Measurements from ENCODE around the gene MECP2.

The MECP2 gene

GRCh38 chrX:154082396-154083125 lies 15.0 kb downstream of the MECP2 start:
- Histone ChIP-seq H3K4me3 (ENCODE audit: low read length) (no peak overlapping the region), H3K4me1 (ENCODE audit: insufficient read depth, low read length) (no peaks in the 10 kb centered on the region), H3K27ac (ENCODE audit: low read length) (no peak overlapping the region), H3K9me3 (ENCODE audit: insufficient read depth, low read depth, low read length) (no peaks in the 10 kb centered on the region), H3K27me3 (ENCODE audit: insufficient read depth, low read length) (no peaks in the 10 kb centered on the region), H3K36me3 (ENCODE audit: insufficient read depth, low read depth, low read length) (0 out of 2 replicates have a peak, but pooled peaks cover under 1% of the 10 kb centered on the region), H3K9ac (ENCODE audit: low read depth, low read length) (no peak overlapping the region)

GRCh38 chrX:154077101-154077500 lies 20.4 kb downstream of the MECP2 start:
- H3K27me3 ChIP-seq (ENCODE audit: insufficient read depth, low read length), result no peaks in the 10 kb centered on the region
- no peak overlapping the region for H3K9ac ChIP-seq (ENCODE audit: low read depth, low read length)
- H3K36me3 ChIP-seq (ENCODE audit: insufficient read depth, low read depth, low read length), result no peaks in the 10 kb centered on the region
- no peak overlapping the region for H3K4me3 ChIP-seq (ENCODE audit: low read length)
- H3K27ac ChIP-seq (ENCODE audit: low read length), result no peak overlapping the region
- no peaks in the 10 kb centered on the region for H3K9me3 ChIP-seq (ENCODE audit: insufficient read depth, low read depth, low read length)
- H3K4me1 ChIP-seq (ENCODE audit: insufficient read depth, low read length), result peaks cover 5% of the 10 kb centered on the region

- Histone ChIP-seq H3K4me3 (ENCODE audit: low read length) (no peak overlapping the region), H3K9ac (ENCODE audit: low read depth, low read length) (no peak overlapping the region), H3K27ac (ENCODE audit: low read length) (peak overlapping the region; percentile 28), H3K9me3 (ENCODE audit: insufficient read depth, low read depth, low read length) (no peaks in the 10 kb centered on the region), H3K36me3 (ENCODE audit: insufficient read depth, low read depth, low read length) (no peaks in the 10 kb centered on the region), H3K4me1 (ENCODE audit: insufficient read depth, low read length) (peaks cover 5% of the 10 kb centered on the region), H3K27me3 (ENCODE audit: insufficient read depth, low read length) (no peaks in the 10 kb centered on the region)
Observed at GRCh38 chrX:154074199-154074598, 23.3 kb downstream of the MECP2 start.

GRCh38 chrX:154072192-154072591 lies 25.3 kb downstream of the MECP2 start:
- Histone ChIP-seq H3K36me3 (ENCODE audit: insufficient read depth, low read depth, low read length) (no peaks in the 10 kb centered on the region), H3K4me3 (ENCODE audit: low read length) (no peak overlapping the region), H3K27ac (ENCODE audit: low read length) (no peak overlapping the region), H3K27me3 (ENCODE audit: insufficient read depth, low read length) (no peaks in the 10 kb centered on the region), H3K4me1 (ENCODE audit: insufficient read depth, low read length) (peaks cover 5% of the 10 kb centered on the region), H3K9ac (ENCODE audit: low read depth, low read length) (no peak overlapping the region), H3K9me3 (ENCODE audit: insufficient read depth, low read depth, low read length) (no peaks in the 10 kb centered on the region)

- no peaks in the 10 kb centered on the region for H3K4me1 ChIP-seq (ENCODE audit: insufficient read depth, low read length)
- no peaks in the 10 kb centered on the region for H3K36me3 ChIP-seq (ENCODE audit: insufficient read depth, low read depth, low read length)
- no peak overlapping the region for H3K4me3 ChIP-seq (ENCODE audit: low read length)
- H3K9ac ChIP-seq (ENCODE audit: low read depth, low read length), result no peak overlapping the region
- H3K27me3 ChIP-seq (ENCODE audit: insufficient read depth, low read length), result no peaks in the 10 kb centered on the region
- no peak overlapping the region for H3K27ac ChIP-seq (ENCODE audit: low read length)
- H3K9me3 ChIP-seq (ENCODE audit: insufficient read depth, low read depth, low read length), result no peaks in the 10 kb centered on the region
Observed at GRCh38 chrX:154068560-154068959, 29.0 kb downstream of the MECP2 start.

GRCh38 chrX:154064637-154065435 lies 32.7 kb downstream of the MECP2 start:
- Histone ChIP-seq H3K4me1 (ENCODE audit: insufficient read depth, low read length) (no peaks in the 10 kb centered on the region; the same call in 1 of the 2 replicates), H3K27me3 (ENCODE audit: insufficient read depth, low read length) (no peaks in the 10 kb centered on the region), H3K9ac (ENCODE audit: low read depth, low read length) (no peak overlapping the region), H3K9me3 (ENCODE audit: insufficient read depth, low read depth, low read length) (no peaks in the 10 kb centered on the region), H3K4me3 (ENCODE audit: low read length) (no peak overlapping the region), H3K36me3 (ENCODE audit: insufficient read depth, low read depth, low read length) (no peaks in the 10 kb centered on the region), H3K27ac (ENCODE audit: low read length) (no peak overlapping the region)

- Histone ChIP-seq H3K36me3 (ENCODE audit: insufficient read depth, low read depth, low read length) (peaks cover 5% of the 10 kb centered on the region; the same call in 1 of the 2 replicates), H3K4me1 (ENCODE audit: insufficient read depth, low read length) (no peaks in the 10 kb centered on the region; the same call in 1 of the 2 replicates), H3K27ac (ENCODE audit: low read length) (no peak overlapping the region), H3K9ac (ENCODE audit: low read depth, low read length) (no peak overlapping the region), H3K4me3 (ENCODE audit: low read length) (no peak overlapping the region), H3K9me3 (ENCODE audit: insufficient read depth, low read depth, low read length) (no peaks in the 10 kb centered on the region), H3K27me3 (ENCODE audit: insufficient read depth, low read length) (no peaks in the 10 kb centered on the region)
Observed at GRCh38 chrX:154063234-154063633, 34.3 kb downstream of the MECP2 start.

GRCh38 chrX:154061801-154062200 lies 35.7 kb downstream of the MECP2 start:
- Histone ChIP-seq H3K9ac (ENCODE audit: low read depth, low read length) (no peak overlapping the region), H3K4me3 (ENCODE audit: low read length) (no peak overlapping the region), H3K27me3 (ENCODE audit: insufficient read depth, low read length) (no peaks in the 10 kb centered on the region), H3K4me1 (ENCODE audit: insufficient read depth, low read length) (no peaks in the 10 kb centered on the region; the same call in 1 of the 2 replicates), H3K36me3 (ENCODE audit: insufficient read depth, low read depth, low read length) (peaks cover 13% of the 10 kb centered on the region; the same call in 1 of the 2 replicates), H3K27ac (ENCODE audit: low read length) (no peak overlapping the region), H3K9me3 (ENCODE audit: insufficient read depth, low read depth, low read length) (no peaks in the 10 kb centered on the region)

- H3K9me3 ChIP-seq (ENCODE audit: insufficient read depth, low read depth, low read length), result no peaks in the 10 kb centered on the region
- no peak overlapping the region for H3K9ac ChIP-seq (ENCODE audit: low read depth, low read length)
- H3K4me3 ChIP-seq (ENCODE audit: low read length), result no peak overlapping the region
- no peak overlapping the region for H3K27ac ChIP-seq (ENCODE audit: low read length)
- H3K27me3 ChIP-seq (ENCODE audit: insufficient read depth, low read length), result no peaks in the 10 kb centered on the region
- peaks cover 15% of the 10 kb centered on the region; the same call in 1 of the 2 replicates for H3K36me3 ChIP-seq (ENCODE audit: insufficient read depth, low read depth, low read length)
- no peaks in the 10 kb centered on the region; the same call in 1 of the 2 replicates for H3K4me1 ChIP-seq (ENCODE audit: insufficient read depth, low read length)
Observed at GRCh38 chrX:154059729-154060245, 37.7 kb downstream of the MECP2 start.

GRCh38 chrX:154059231-154059630 lies 38.3 kb downstream of the MECP2 start:
- H3K27ac ChIP-seq (ENCODE audit: low read length), result no peak overlapping the region
- no peak overlapping the region for H3K9ac ChIP-seq (ENCODE audit: low read depth, low read length)
- H3K27me3 ChIP-seq (ENCODE audit: insufficient read depth, low read length), result no peaks in the 10 kb centered on the region
- no peaks in the 10 kb centered on the region for H3K9me3 ChIP-seq (ENCODE audit: insufficient read depth, low read depth, low read length)
- H3K36me3 ChIP-seq (ENCODE audit: insufficient read depth, low read depth, low read length), result peaks cover 15% of the 10 kb centered on the region; the same call in 1 of the 2 replicates
- H3K4me3 ChIP-seq (ENCODE audit: low read length), result no peak overlapping the region
- no peaks in the 10 kb centered on the region; the same call in 1 of the 2 replicates for H3K4me1 ChIP-seq (ENCODE audit: insufficient read depth, low read length)

- Histone ChIP-seq H3K4me3 (ENCODE audit: low read length) (no peak overlapping the region), H3K27ac (ENCODE audit: low read length) (no peak overlapping the region), H3K9me3 (ENCODE audit: insufficient read depth, low read depth, low read length) (no peaks in the 10 kb centered on the region), H3K4me1 (ENCODE audit: insufficient read depth, low read length) (no peaks in the 10 kb centered on the region; the same call in 1 of the 2 replicates), H3K9ac (ENCODE audit: low read depth, low read length) (no peak overlapping the region), H3K36me3 (ENCODE audit: insufficient read depth, low read depth, low read length) (peaks cover 15% of the 10 kb centered on the region; the same call in 1 of the 2 replicates), H3K27me3 (ENCODE audit: insufficient read depth, low read length) (no peaks in the 10 kb centered on the region)
Observed at GRCh38 chrX:154058214-154058997, 39.1 kb downstream of the MECP2 start.

Measured in iPS-20b (cell line).